ENCODE results near the gene MISP.

GRCh38 chr19:812747-813218 lies 61.9 kb downstream of the MISP start:
- TF ChIP-seq, protein P1, sequence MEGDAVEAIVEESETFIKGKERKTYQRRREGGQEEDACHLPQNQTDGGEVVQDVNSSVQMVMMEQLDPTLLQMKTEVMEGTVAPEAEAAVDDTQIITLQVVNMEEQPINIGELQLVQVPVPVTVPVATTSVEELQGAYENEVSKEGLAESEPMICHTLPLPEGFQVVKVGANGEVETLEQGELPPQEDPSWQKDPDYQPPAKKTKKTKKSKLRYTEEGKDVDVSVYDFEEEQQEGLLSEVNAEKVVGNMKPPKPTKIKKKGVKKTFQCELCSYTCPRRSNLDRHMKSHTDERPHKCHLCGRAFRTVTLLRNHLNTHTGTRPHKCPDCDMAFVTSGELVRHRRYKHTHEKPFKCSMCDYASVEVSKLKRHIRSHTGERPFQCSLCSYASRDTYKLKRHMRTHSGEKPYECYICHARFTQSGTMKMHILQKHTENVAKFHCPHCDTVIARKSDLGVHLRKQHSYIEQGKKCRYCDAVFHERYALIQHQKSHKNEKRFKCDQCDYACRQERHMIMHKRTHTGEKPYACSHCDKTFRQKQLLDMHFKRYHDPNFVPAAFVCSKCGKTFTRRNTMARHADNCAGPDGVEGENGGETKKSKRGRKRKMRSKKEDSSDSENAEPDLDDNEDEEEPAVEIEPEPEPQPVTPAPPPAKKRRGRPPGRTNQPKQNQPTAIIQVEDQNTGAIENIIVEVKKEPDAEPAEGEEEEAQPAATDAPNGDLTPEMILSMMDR (IDR thresholded peaks at IDR 0.05; ENCODE audit: low read length) = no peak
- TF ChIP-seq EZH2 (IDR thresholded peaks at IDR 0.05; ENCODE audit: borderline replicate concordance, low read length) = no peak

Data from OCI-LY1 (cell line).